K562 (cell line): ENCODE results near the gene RCSD1. TPM values are rescaled to one million over a fixed set of nuclear protein-coding genes. Genes with fewer than 3 reads are reported as not detected.

Source experiments
- ATF2 ChIP-seq: sonication (generic); formaldehyde crosslinking; IDR thresholded peaks from 2 replicates; pipeline ENCODE4 v1.8.1; 2022; ENCODE audit warnings: missing genetic modification reagents
- BRF1 ChIP-seq: IDR thresholded peaks from 3 replicates; pipeline ENCODE4 v1.6.1; 2011; ENCODE audit warnings: borderline replicate concordance, mild to moderate bottlenecking; ENCODE audit not compliant: insufficient read length; ENCODE audit errors: extremely low read depth
- ESRRB ChIP-seq: fragments of 250-450 bp; sonication (Bioruptor Pico); IDR thresholded peaks from 2 replicates; pipeline ENCODE4 v1.5.0; 2020; ENCODE audit warnings: mild to moderate bottlenecking, moderate library complexity, borderline replicate concordance
- FOXJ3 ChIP-seq: sonication (generic); formaldehyde crosslinking; IDR thresholded peaks from 2 replicates; pipeline ENCODE4 v1.4.0; 2020; ENCODE audit warnings: mild to moderate bottlenecking, missing genetic modification reagents
- GTF2A2 ChIP-seq: IDR thresholded peaks from 2 replicates; pipeline ENCODE4 v1.6.1; 2016; ENCODE audit warnings: mild to moderate bottlenecking, missing genetic modification characterization, missing compliant biosample characterization
- GTF2E2 ChIP-seq: fragments of 200-800 bp; sonication (Bioruptor generic); IDR thresholded peaks from 2 replicates; pipeline ENCODE4 v1.6.1; 2016; ENCODE audit warnings: missing genetic modification characterization, missing compliant biosample characterization
- HINFP ChIP-seq: fragments of 450-650 bp; conservative IDR thresholded peaks from 2 replicates; pipeline ENCODE4 v1.6.1; 2016; ENCODE audit warnings: missing genetic modification characterization, low read depth, mild to moderate bottlenecking, control low read depth, missing compliant biosample characterization
- HNRNPLL ChIP-seq: fragments of 200-400 bp; formaldehyde crosslinking; IDR thresholded peaks from 2 replicates; pipeline ENCODE4 v1.6.1; 2017; ENCODE audit warnings: low read length, low read depth, mild to moderate bottlenecking; ENCODE audit not compliant: poor library complexity, severe bottlenecking
- HOXB6 ChIP-seq: fragments of 250-450 bp; sonication (Bioruptor Pico); IDR thresholded peaks from 2 replicates; pipeline ENCODE4 v1.5.1; 2022; ENCODE audit warnings: mild to moderate bottlenecking, borderline replicate concordance
- TFE3 ChIP-seq: fragments of 450-650 bp; formaldehyde crosslinking; IDR thresholded peaks from 2 replicates; pipeline ENCODE4 v1.4.0; 2020; ENCODE audit warnings: mild to moderate bottlenecking, mixed read lengths
- ZNF318 ChIP-seq, 2 experiments: fragments of 450-650 bp; IDR thresholded peaks; 2 replicates each; pipeline ENCODE4 v1.6.1; 2016; ENCODE audit warnings: mild to moderate bottlenecking in 2 of 2, borderline replicate concordance in 1 of 2, low read depth in 1 of 2, moderate library complexity in 1 of 2
- ZNF347 ChIP-seq: fragments of 450-650 bp; formaldehyde crosslinking; IDR thresholded peaks from 2 replicates; pipeline ENCODE4 v1.4.0; 2020; ENCODE audit warnings: low read depth, mild to moderate bottlenecking, moderate library complexity
- ZSCAN32 ChIP-seq: fragments of 450-650 bp; formaldehyde crosslinking; IDR thresholded peaks from 2 replicates; pipeline ENCODE4 v1.4.0; 2020; ENCODE audit warnings: mild to moderate bottlenecking, moderate library complexity
- polyA plus RNA-seq, 8 experiments: library from polyadenylated mRNA; depleted of rRNA in 4 of 8; stranded (reverse) in 5 of 8; unstranded in 3 of 8; fragments of >200 nt; fragmentation: Nextera tagmentation in 2 of 8; fragmentation: Illumina TruSeq in 1 of 8; extraction: Ambion mirVana in 2 of 8; extraction: Trizol in 1 of 8; gene quantifications; 2 replicates each; pipeline versions ENCODE4 v1.2.1 to v1.2.3, GENCODE V29; 2011 to 2014; ENCODE audit warnings: inconsistent platforms in 1 of 8, missing spikeins in 1 of 8
- total RNA-seq, 7 experiments: library from RNA; depleted of rRNA in 6 of 7; stranded (reverse); fragments of >200 nt in 6 of 7; fragmentation: Illumina TruSeq in 2 of 7; extraction: Trizol in 2 of 7; gene quantifications; 2 replicates each; pipeline versions ENCODE4 v1.2.1 to v1.2.3, GENCODE V29; 2011 to 2021; ENCODE audit warnings: low replicate concordance in 1 of 7

The RCSD1 gene
- total and polyA plus RNA-seq, 9 of the 15 experiments (the other 6 are each of a cell fraction or from before 2014, with no cell fraction given): 7.8 to 69.8 (median 45.3) TPM

GRCh38 chr1:167714439-167715156, 84.6 kb downstream of the RCSD1 start (continued):
- no peak for TF ChIP-seq HINFP
- TF ChIP-seq ATF2: no peak; the same call in 1 of the 2 replicates
- TF ChIP-seq FOXJ3 (CRISPR knock-in tag): no peak
- TF ChIP-seq GTF2A2 (tag): no peak
- TF ChIP-seq ESRRB (CRISPR knock-in tag): no peak; the same call in 1 of the 2 replicates
- peak; percentile 97 for TF ChIP-seq BRF1
- TF ChIP-seq ZNF318 (IDR thresholded peaks at IDR 0.05; ENCODE audit: borderline replicate concordance in 1 of 2, low read depth in 1 of 2): no peak
- peak; percentile 86 for TF ChIP-seq HNRNPLL
- no peak for TF ChIP-seq ZNF347 (CRISPR knock-in tag)
- 0 out of 2 replicates have a peak, but pooled peaks have one; percentile 15 for TF ChIP-seq HOXB6 (CRISPR knock-in tag)
- TF ChIP-seq GTF2E2 (tag): peak; percentile 85; the same call in 1 of the 2 replicates
- peak; percentile 83 for TF ChIP-seq ZSCAN32 (CRISPR knock-in tag)
- peak; percentile 26; the same call in 1 of the 2 replicates for TF ChIP-seq TFE3
